GM12874 (cell line): ENCODE results near the gene CRABP2.

Experiments
- TF ChIP-seq, protein P1 (sequence below): IDR thresholded peaks from 2 replicates; pipeline ENCODE4 v1.5.1; 2011; ENCODE audit warnings: low read depth, mild to moderate bottlenecking, control low read depth, low read length, moderate library complexity; ENCODE audit not compliant: insufficient read depth

CRABP2 gene

DNA sequence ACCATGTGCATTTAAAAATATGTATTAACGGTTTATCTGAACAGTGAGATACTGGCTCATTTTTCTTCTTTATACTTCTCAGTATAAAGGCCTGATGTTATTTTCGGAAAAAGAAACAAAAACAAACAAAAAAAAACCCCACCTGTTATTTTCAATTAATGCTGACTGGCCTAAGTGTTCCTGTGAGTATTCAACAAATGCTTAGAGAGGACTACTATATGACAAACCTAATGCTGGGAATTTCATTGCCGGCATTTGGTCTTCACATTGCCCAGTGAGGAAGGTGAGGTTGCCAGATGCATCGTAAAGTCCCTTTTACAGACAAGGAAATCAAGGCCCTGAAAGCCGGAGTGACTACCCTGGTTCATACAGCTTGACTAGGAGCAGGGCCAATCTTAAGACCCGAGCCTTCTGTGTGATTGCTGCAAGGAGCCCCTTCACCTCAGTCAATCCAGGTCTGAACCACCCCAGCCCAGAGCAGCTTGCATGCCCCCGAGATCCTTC is 34.9 kb upstream of the CRABP2 start:
- TF ChIP-seq, protein P1, sequence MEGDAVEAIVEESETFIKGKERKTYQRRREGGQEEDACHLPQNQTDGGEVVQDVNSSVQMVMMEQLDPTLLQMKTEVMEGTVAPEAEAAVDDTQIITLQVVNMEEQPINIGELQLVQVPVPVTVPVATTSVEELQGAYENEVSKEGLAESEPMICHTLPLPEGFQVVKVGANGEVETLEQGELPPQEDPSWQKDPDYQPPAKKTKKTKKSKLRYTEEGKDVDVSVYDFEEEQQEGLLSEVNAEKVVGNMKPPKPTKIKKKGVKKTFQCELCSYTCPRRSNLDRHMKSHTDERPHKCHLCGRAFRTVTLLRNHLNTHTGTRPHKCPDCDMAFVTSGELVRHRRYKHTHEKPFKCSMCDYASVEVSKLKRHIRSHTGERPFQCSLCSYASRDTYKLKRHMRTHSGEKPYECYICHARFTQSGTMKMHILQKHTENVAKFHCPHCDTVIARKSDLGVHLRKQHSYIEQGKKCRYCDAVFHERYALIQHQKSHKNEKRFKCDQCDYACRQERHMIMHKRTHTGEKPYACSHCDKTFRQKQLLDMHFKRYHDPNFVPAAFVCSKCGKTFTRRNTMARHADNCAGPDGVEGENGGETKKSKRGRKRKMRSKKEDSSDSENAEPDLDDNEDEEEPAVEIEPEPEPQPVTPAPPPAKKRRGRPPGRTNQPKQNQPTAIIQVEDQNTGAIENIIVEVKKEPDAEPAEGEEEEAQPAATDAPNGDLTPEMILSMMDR = no peak

DNA sequence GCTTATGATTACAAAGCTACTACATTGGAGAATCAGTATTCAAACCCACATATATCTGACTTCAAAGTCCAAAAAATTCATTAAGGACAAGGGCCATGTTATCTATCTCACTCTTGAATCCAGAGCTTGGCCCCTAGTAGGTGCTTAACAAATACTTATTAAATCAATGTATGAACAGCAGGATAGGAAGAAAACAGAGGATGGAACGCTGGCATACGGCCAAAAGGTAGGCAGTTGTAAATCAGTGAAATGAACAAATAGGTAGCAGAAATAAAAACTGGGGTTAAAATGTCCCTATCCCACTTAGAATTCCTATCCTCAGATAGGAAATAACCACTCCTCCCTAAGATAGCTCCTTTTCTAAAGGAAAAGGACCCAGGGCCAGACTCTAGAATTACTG is 33.5 kb upstream of the CRABP2 start:
- TF ChIP-seq, protein P1 = no peak

DNA sequence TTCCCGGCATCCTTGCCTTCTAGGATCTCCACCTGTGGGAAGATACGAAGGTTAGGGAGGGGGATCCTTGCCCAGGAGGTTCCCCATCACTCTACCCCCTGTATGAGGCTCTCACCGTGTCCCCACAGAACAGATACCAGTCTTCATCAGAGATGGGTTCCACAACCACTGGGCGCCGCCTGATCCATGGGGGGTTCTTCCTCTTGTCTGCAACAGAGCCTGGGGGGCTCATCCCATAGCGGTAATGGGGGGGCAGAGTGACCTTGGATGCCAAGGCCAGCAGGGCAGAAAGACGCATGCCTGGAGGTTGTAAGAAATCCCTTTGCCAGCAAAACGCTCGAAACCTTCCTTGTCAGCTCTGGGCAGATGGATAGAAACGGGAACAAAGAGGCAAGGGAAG is 33.0 kb upstream of the CRABP2 start:
- TF ChIP-seq, protein P1 = no peak

DNA sequence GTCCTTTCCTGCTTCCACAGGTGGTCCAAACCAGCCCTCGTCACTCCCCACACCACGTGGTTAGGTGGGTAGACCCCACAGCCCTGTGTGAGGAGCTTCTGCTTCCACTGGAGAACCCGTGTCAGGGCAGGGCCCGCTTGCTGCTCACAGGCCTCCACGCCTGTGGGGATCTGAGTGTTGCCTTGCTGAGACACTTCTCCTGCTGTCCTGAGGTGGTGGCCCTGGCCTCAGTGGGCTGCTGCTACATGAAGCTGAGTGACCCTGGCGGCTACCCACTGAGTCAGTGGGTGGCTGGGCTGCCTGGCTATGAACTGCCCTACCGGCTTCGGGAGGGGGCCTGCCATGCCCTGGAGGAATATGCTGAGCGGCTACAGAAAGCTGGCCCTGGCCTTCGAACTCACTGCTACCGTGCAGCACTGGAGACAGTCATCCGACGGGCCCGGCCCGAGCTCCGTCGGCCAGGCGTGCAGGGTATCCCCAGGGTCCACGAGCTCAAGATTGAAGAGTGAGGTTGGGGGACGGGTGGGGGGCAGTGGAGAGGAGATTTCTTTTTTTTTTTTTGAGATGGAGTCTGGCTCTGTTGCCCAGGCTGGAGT is 28.7 kb upstream of the CRABP2 start:
- TF ChIP-seq, protein P1 = no peak

DNA sequence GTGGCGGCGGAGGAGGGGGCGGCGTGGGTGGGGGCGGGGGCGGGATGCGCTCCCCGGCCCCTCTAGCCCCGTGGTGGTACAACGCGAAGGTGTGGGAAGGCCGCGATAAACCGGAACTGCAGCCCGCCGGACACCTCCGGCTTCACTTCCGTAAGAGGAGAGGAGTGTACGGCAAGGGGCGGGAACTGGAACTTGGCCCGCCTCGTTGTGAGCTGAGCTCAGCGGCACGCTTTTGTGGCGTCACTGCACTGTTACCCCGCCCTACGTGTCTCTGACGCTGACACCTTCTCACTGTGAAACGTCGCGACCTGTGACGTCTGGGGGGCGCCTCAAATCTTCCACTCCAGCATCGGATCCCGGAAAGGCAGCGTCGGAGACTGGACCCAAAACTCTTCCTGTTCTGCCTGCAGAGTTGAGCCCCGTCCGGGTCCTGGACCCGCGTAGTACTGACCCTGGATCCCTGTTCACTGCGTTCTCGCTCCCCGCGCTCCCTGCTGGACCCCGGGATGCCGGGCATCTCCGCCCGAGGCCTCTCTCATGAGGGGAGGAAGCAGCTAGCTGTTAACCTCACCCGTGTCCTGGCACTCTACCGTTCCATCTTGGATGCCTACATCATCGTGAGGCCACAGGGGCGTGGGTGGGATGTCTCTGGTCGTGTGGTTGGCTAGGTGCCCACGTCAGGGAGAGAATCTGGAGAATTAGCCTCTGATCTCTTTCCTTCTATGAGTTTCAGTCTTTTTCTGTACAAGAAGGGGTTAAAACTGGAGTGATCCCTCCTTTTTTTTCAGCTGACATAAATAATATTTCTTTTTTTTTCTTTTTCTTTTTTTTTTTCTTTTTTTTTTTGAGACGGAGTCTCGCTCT is 23.4 kb upstream of the CRABP2 start, which contains the start of gene ISG20L2:
Gene ISG20L2, minus strand, starts transcription at position 168 of the 864 bp plus-strand sequence. CDS start 1,114 bp downstream, outside the sequence.
- TF ChIP-seq, protein P1 = no peak

DNA sequence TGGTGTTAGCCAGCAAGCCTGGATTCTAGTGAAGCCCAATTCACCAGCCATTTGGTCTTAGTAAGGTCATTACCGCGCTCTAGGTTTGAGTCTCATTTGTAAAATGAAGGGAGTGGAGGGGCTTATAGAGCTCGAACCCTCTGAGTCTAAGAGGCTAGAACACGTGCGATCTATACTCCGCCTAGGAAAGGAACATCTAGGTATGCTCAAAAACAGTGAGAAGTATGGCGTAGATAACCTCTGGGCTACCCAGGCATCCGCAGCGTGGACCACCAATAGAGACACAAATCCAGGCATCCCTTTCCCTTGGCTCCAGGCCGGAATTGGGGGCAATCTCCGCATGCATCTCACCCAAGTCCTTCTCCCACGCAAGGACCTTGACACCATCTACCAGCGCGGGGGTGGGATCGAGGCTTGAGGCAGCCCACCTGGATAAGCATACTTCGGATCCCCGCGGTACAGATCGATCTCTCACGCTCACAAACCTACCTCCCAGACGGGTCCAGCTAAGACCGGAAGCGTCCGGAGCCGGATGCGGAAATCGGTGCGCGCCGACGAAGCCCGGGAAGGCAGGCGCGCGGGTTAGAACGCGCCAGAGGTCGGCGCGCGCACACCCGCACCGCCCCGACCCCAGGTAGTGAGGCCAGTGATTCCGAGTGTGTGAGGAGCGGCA is 22.7 kb upstream of the CRABP2 start, which contains the start of gene METTL25B:
Gene METTL25B, plus strand, starts transcription at position 544 of the 673 bp plus-strand sequence. CDS start 636 bp downstream, outside the sequence.
- TF ChIP-seq, protein P1 = no peak

DNA sequence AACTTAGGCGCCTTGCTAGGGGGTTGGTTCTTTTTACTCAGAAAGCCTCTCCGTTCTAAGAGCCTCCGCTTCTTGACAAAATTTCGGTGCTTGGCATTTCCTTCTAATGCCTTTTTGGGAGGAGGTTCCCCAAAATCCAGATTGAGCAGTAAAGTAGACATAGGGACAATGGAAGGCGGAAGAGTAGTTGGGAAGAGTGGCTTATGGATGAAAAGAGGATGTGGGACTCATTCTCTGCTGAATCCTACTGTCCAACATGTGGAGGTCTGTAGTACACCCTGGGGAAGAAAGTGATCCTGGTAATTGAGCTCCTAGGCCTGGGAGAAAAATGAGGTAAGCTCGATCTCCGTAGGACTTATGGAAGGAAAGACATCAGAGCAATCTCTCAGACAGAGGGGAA is 22.1 kb upstream of the CRABP2 start:
- TF ChIP-seq, protein P1 = no peak
